ENCODE data around the gene PRR19.
A peak's percentile ranks its signal among the peaks of the same experiment; 100 is the strongest.

The PRR19 gene

DNA sequence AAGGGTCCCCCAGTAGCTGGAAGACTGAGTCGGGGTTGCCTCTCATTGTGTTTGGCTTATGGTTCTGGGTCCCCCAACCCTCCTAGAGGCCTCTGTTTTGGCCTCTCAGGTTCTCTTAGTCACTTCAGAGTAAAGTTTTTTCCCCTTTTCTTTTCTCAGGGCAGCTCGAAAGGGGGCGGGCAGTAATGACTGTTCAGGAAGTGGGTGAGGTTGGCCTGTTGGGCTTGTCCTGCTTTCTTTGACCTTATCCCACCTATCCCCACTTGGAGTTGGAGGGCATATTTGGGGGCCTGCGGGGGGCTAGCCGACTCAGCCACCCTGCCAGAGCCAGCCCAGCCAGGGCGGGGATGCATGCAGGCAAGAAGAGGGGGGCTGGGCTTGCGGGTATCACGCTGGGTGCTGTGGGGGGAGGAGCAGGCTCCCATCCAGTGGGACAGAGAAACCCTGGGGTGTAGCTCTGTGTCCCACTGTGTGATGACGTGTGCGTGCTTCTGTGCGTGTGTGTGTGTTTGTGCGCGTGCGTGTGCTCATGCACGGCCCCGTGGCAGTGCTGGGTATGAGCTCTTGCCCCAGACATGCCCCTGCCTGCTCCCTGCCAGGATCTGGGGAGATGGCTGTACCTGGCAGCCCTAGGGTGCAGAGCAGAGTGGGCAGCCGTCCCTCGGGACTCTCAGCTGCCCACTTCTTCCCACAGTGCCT lies 31.4 kb upstream of the PRR19 start:
- peak; percentile 61 for DNase-seq (ENCODE audit: low spot score)
- no peak for FAIRE-seq

DNA sequence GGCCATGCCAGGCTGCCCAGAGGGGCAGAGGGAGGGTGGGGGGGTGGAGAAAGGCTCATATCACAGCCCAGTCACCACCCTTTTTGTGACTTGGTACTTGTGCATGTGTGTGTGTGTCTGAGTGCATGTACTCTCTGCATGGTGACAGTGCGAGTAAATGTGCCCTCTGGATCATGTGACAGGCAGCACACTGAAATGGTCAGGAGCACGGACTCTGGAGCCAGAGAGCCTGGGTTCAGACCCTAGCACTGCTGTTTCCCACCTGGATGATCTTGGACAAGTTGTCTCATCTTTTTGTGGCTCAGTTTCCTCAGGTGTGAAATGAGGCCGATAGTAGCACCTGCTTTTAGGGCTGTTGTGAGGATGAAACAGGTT lies 30.9 kb upstream of the PRR19 start:
- FAIRE-seq (no peak), DNase-seq (ENCODE audit: low spot score) (no peak)

DNA sequence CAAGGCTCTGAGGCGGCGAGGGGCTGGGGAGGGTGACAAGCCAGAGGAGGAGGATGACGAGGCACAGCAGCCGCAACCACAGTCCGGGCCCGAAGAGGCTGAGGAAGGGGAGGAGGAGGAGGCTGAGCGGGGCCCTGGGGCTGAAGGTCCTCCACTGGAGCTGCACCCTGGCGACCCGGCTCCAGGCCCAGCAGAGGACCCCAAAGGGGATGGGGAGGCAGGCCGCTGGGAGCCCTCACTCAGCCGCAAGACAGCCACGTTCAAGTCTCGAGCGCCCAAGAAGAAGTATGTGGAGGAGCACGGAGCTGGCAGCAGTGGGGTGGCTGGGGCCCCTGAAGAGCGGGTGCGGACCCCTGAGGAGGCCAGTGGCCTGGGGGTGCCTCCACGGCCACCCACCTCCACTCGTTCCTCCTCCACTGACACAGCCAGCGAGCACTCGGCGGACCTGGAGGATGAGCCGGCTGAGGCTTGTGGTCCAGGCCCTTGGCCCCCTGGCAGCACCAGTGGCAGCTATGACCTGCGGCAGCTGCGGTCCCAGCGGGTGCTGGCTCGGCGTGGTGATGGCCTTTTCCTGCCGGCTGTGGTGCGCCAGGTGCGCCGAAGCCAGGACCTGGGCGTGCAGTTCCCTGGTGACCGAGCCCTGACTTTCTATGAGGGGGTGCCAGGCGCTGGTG lies 29.9 kb upstream of the PRR19 start:
- DNase-seq (ENCODE audit: low spot score), result no peak
- no peak for FAIRE-seq

DNA sequence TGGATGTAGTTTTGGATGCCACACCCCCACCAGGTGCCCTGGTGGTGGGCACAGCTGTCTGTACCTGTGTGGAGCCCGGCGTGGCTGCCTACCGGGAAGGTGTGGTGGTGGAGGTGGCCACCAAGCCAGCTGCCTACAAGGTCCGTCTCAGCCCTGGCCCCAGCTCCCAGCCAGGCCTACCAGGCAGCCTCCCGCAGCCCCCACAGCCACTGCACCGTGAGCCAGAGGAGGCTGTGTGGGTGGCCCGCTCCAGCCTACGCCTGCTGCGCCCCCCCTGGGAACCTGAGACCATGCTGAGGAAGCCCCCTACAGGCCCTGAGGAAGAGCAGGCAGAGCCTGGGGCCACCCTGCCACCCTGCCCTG lies 29.4 kb upstream of the PRR19 start:
- DNase-seq (ENCODE audit: low spot score) (no peak), FAIRE-seq (no peak)

DNA sequence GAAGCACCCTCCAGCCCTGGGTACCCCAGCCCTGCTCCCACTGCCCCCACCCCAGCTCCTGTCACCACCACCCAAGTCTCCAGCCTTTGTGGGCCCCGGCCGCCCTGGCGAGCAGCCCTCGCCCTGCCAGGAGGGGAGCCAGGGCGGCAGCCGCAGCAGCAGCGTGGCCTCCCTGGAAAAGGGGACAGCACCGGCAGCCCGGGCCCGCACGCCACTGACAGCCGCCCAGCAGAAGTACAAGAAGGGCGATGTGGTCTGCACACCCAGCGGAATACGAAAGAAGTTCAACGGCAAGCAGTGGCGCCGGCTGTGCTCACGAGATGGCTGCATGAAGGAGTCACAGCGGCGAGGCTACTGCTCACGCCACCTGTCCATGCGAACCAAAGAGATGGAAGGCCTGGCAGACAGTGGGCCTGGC lies 28.9 kb upstream of the PRR19 start:
- DNase-seq (ENCODE audit: low spot score), result no peak
- FAIRE-seq, result no peak

DNA sequence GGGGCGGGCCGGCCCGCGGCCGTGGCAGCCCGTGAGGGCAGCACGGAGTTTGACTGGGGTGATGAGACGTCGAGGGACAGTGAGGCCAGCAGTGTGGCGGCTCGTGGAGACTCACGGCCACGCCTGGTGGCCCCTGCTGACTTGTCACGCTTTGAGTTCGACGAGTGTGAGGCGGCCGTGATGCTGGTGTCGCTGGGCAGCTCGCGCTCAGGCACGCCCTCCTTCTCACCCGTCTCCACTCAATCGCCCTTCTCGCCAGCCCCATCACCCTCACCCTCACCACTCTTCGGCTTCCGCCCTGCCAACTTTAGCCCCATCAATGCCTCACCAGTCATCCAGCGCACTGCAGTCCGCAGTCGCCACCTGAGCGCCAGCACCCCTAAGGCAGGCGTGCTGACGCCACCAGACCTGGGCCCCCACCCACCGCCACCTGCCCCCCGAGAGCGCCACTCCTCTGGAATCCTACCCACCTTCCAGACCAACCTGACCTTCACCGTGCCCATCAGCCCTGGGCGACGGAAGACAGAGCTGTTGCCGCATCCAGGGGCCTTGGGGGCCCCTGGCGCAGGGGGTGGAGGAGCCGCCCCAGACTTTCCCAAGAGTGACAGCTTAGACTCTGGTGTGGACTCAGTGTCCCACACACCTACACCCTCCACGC lies 28.4 kb upstream of the PRR19 start:
- FAIRE-seq (no peak), DNase-seq (ENCODE audit: low spot score) (no peak)

DNA sequence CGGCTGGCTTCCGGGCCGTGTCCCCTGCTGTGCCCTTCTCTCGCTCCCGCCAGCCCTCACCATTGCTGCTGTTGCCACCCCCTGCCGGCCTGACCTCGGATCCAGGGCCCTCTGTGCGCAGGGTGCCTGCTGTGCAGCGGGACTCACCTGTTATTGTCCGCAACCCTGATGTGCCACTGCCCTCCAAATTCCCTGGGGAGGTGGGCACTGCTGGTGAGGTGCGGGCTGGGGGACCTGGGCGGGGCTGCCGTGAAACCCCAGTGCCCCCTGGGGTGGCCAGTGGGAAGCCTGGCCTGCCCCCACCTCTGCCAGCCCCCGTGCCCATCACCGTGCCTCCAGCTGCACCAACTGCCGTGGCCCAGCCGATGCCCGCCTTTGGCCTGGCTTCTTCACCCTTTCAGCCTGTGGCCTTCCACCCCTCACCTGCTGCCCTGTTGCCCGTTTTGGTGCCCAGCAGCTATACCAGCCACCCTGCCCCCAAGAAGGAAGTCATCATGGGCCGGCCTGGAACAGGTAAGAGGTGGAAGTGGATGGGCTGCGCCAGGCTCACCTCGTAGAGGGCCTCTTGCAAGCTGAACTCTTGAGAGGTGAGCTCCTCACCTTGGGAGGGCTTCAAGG lies 27.8 kb upstream of the PRR19 start:
- FAIRE-seq, result no peak

DNA sequence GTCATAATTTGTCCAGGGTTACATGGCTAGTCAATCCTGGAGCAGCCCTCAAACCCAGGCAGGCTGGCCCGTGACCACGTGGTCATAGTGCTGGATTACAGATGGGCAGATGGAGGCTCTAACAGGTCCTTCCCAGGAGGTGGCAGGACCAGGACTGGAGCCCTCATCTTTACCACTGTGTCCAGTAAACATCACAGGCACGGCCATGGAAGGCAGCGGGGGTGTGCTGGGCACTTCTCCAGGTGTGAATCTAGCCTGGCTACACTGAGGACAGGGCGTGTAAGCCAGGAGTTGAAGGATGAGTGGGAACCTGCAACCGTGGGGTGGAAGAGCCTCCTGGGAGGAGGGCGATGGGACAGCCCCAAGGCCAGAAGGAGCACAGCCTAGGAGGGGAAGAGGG lies 26.8 kb upstream of the PRR19 start:
- no peak for FAIRE-seq

More for the DNA sequence above, 27.8 kb upstream of the PRR19 start:
- DNase-seq (ENCODE audit: low spot score), result no peak

DNA sequence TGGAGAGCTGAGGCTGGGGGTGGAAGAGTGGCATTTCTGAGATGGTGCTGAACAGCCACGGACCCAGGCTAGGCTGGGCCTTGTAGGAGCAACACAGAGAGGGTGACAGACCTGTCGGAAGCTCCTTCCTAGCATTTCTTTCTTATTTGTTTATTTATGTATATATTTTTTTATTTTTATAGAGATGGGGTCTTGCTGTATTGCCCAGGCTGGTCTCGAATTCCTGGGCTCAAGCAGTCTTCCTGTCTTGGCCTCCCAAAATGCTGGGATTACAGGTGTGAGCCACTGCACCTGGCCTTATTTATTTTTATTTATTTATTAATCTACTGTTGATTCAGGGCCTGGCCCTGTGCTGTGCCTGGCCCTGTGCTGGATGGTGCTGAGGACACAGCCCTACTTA lies 26.4 kb upstream of the PRR19 start:
- DNase-seq (ENCODE audit: low spot score), result no peak

More for the DNA sequence above, 26.8 kb upstream of the PRR19 start:
- no peak for DNase-seq (ENCODE audit: low spot score)

DNA sequence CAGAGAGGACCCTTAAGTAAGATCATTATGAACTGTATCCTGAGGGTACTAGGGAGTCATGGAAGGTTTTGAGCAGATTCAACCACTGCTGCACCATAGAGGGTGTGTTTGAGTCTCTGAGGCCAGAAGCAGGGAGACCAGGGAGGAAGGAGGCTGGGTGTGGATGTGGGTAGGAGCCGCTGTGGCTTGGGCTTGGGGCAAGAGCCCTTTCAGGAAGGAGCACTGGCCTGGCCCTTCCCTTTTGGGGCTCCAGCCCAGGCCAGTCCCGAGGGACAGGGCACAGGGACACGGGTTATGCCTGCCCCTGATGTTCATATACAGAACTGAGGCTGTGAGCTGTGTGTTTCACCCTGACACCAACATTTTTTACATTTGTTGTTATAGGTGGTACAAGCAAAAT lies 25.6 kb upstream of the PRR19 start:
- FAIRE-seq, result no peak
- DNase-seq (ENCODE audit: low spot score), result no peak

More for the DNA sequence above, 26.4 kb upstream of the PRR19 start:
- no peak for FAIRE-seq

DNA sequence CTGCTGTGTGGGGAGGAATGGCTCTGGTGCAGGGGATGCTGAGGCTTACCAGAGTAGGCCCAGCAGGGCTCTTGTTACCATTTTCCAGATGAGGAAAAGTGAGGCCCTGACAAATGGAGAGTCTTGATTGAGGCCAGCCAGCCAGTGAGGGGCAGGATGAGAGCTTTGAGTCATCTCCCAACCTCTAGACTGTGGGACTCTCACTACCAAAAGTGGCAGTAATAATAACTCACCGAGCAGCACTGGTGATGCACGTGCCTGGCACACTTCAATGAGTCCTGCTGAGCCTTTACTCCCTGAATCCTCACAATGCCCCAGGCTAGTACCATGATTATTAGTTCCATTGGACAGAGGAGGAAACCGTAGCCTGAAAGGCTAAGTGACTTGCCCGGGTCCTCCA lies 25.1 kb upstream of the PRR19 start:
- DNase-seq (ENCODE audit: low spot score) (no peak), FAIRE-seq (no peak)

DNA sequence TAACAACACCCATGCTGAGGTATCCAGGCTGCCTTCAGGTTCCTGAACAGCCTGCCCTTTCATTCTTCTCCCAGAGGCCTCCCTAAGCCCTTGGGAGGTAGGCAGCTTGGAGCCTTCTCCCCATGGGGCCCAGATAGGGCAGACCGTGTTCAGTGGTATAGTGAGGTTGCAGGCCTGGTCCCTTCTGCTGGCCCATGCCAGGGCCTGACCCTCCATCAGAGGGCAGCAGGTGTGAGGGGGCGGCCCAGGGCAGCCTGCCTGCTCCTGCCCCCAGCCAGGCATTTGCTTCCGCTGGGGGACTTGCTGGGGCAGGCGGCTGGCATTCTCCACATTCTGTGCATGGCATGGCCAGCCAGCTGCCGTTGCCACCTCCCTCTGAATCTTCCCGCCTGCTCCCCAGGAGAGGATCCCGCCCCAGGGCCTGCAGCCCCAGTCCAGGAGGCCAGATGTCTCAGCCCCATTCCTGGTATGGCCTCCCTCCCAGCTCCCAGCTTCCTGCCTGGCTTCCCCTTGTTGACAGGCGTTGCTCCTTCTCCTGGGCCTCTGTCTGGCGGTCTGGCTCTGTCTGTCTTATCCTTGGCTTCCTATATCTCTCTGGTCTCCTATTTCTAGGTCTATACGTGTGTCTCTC lies 24.0 kb upstream of the PRR19 start:
- no peak for DNase-seq (ENCODE audit: low spot score)
- FAIRE-seq, result no peak

DNA sequence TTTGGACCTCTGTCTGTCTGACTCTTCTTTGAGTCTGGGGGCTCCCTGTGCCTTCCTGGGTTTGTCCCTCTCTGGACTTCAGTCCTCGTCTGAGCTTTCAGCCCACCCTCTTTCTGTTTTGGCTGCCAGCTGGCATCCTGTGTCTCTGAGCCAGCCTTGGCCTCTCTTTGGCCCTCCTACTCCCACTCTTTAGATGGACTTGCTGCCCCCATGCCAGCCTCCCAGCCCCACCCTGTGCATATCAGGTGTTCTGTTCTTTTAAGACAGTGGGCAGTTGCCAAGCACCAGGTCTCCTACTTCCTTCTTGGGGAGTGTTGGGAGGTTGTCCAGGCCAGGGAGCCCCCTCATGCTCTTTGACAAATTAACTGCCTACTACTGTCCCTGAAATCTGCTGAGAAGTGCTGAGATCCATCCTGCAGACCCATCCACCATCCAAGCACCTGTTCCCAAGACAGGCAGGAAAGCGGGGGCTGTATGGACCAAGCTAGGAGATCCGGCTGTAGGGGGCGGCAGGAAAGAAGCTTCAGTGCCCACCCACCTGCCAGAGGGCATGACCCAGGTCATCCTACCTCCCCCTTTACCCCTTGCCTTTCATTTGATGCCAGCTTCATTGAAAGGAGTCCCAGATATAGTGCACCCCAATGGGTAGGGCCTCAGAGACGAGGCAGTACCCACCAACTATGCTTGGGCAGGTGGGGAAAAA lies 23.3 kb upstream of the PRR19 start:
- FAIRE-seq, result no peak

DNA sequence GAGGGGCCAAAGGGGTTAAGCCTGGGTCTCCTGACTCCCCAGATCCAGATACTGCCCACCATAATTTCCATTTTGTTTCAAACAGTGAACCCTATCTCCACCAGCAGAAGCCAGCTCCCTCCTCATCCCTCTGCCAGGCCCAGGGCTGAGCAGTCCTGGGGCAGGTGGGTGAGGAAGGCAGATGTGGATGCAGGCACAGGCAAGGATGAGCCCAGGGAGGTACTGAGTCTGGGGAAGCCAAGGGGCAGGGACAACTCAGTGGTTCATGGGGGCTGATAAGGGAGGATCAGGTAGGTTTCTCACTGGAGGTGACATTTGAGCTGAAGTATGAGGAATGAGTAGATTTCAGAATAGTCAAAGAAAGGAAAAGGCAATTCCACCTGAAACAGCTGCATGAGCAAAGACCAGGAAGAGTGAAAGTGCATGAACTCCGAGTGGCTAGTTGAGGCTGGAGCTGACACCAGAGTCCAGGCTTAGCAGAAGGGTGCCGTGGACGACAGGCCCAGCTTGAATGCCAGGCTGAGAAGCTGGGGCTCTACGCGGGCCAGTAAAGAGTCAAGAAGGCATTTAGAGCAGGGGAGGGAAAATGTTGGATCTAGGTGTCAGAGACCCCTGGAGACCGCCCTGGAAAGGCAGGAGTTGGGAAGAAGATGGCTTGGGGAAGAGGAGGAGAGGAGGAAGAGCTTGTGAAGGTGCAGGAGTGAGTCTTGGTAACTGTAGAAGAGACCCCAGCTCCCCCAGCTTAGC lies 22.6 kb upstream of the PRR19 start:
- FAIRE-seq (no peak), DNase-seq (ENCODE audit: low spot score) (no peak)

More for the DNA sequence above, 23.3 kb upstream of the PRR19 start:
- DNase-seq (ENCODE audit: low spot score), result no peak

DNA sequence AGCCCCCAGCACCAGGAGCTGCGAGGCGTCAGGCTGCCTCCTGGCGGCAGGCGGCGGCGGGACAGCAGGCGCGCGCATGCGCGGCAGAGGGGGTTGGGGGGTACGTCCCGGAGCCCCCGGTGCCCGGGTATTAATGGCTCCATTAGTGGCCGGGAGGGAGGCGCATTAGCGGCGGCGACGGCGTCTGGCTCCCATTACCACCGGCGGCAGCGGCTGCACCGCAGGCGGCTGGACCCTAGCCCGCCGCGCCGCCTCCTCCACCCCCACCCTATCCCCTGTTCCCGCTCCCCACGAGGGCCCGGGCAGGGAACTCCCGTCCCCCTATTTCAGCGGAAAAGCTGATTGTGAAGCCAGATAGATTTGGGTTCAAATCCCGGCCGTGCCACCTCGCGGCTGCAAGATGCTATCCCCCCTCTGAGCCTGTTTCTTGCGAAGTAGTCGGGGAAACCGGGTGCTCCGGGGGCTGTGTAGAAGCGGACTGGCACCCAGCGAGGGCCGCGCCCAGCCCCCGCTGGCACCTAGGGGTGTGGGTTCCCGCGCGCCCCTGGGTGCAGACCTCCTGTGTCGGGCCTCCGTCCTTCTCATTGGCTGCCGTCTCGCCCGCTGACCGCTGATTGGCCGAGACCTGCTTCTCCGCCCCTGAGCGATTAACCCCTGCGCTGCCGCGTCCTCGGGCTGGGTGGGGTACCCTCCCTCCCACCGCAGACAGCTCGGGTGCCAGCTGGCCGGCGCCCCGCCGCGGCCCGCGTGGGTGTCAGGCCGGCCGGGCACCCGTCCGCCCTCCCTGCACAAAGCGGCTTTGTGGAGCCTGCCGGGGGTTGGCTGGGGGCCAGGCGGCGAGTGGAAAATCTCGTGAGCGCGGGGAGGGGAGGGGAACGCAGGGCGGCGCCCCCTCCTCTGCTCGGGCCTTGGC lies 21.8 kb upstream of the PRR19 start:
- FAIRE-seq (no peak), DNase-seq (ENCODE audit: low spot score) (peak; percentile 78)

DNA sequence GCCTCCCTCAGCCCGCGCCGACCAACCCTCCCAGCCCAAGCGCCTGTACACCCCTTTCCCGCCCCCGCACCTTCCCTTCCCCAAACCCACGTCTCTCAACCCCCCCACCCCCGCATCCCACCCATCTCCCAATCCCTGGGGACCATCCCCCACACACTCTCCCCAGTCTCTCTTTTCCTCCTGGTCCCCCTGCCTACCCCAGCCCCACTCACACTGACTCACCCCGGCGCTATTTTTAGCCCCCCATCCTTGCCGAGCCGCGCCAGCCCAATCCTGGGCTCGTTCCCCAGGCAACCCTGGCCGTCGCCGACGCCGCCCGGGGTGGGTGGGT lies 21.2 kb upstream of the PRR19 start:
- DNase-seq (ENCODE audit: low spot score) (no peak), FAIRE-seq (no peak)

DNA sequence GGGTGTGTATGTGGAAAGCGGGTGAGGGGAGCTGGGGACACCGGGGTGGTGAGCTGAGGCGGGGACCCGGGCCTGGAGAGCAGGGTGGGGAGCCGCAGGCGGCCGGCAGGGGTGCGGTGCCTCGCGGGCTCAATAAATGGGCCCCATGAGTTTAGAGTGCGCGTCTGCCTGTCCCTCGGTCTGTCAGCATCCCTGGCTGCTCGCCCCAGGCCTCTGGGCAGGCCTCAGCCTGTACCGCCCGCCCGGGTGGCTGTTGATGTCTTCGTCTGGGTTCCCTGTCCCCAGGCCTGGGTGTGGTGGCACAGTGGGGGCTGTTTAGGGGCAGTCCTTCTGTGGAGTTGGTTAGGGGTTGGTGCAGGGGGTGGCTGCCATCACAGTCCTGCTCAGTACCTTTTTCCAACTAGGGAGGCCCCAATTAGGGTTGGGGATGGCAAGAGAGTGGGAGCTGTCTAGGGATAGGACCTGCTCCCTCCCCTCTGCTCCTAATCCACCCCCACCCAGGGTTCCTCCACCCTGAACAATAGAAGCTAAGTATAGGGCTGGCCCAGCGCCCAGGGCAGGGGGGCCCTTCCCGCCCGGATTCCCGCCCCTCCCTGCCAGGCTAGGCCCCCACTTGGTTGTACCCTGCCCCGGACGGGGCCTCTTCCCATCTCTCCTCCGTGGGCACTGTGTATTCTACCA lies 20.6 kb upstream of the PRR19 start:
- no peak for DNase-seq (ENCODE audit: low spot score)
- no peak for FAIRE-seq

DNA sequence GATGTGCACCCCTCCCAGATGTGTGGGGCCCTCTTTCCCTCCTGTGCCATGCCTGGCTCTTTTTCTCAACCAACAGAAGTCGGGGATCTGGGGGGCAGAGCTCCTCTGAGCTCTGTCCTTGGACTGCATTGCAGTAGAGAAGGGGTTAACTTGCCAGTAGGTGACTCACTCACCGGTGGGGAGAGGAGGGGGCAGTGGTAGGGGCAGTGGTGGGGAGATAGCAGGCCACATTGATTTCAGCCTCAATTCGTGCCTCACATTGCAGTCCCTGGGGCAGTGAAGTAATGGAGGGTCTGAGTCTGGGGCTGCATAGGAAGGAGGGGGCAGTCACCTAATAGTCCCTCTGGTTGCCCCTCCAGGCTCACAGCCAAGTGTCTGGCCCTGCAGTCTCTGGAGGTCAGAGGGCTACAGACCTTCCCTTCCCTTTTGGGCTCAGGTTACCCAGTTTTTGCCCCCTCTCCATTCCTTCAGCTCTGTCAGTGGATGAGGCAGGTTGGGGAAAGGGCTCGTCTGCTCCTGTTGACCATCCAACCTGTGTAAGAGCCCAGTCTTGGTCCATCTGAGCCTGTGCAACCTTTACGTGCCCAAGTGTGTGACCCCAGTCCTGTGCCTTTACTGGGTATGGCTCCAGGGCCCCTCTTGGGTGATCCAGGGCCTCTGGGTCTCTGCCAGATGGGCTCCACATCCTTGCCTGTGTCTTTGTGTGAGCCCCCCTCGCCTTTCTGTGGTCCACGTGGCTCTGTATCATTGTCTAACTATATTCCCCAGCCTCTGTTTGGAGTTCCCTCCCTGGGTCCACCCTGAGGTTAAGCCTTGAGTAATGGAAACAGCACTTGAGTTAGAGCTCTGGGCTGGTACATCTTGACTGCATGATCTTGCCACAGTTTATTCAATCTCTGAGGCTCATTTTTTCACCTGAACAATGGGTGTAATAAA lies 19.8 kb upstream of the PRR19 start:
- FAIRE-seq (no peak), DNase-seq (ENCODE audit: low spot score) (peak; percentile 30)
